HepG2 (cell line): ENCODE measurements around the gene AK2. TPM values are rescaled to one million over a fixed set of nuclear protein-coding genes. Genes with fewer than 3 reads are reported as not detected.

Experiments used
- ATAC-seq: fragments of 200-7000 bp; cut with Tn5 transposase; 3 replicates; pipeline ENCODE4 v1.9.1; 2020; ENCODE audit warnings: mild to moderate bottlenecking, moderate library complexity
- BruUV-seq: library from RNA; stranded (reverse); fragments of 400-500 nt; replicated peaks from 2 replicates; lab custom pipeline; 2021; lab: Mats Ljungman, UMichigan
- CTCF ChIA-PET: fragments of 300-600 bp; formaldehyde crosslinking; extraction: SDS; loops from one replicate; lab custom pipeline; 2021; ENCODE audit warnings: low total read pairs, inconsistent platforms, low intra/inter-chr PET ratio; lab: Yijun Ruan, JAX
- POLR2A ChIA-PET: fragments of 350-600 bp; sonication (Branson Sonifier 250); formaldehyde crosslinking; loops from one replicate; lab custom pipeline; 2020; ENCODE audit warnings: antibody characterized with exemption, inconsistent platforms; lab: Yijun Ruan, JAX
- DNase-seq: peaks from one replicate; pipeline ENCODE4 v3.0.0-alpha.2; 2015; ENCODE audit warnings: low spot score
- FAIRE-seq: peaks from 3 replicates; lab custom pipeline; 2011; peaks lifted over from hg19 to GRCh38; lab: Jason Lieb, UNC
- H2AFZ ChIP-seq: one replicate; pipeline ENCODE4 v1.6.1; 2011; ENCODE audit warnings: low read length, inconsistent platforms
- H3K27ac ChIP-seq: fragments of 300-600 bp; 3 replicates; pipeline ENCODE4 v1.8.0; 2011; ENCODE audit warnings: mixed run types, mild to moderate bottlenecking, mixed read lengths, low read length, inconsistent platforms; ENCODE audit not compliant: insufficient read depth; ENCODE audit errors: extremely low read length
- H3K27me3 ChIP-seq, 2 experiments: fragments of 200-600 bp in 1 of 2; 2 replicates in 1 of 2; 3 replicates in 1 of 2; pipeline versions ENCODE4 v1.6.0 to v1.8.0; 2011; ENCODE audit warnings: low read length in 2 of 2, mild to moderate bottlenecking in 2 of 2, moderate library complexity in 2 of 2, inconsistent platforms in 1 of 2; ENCODE audit not compliant: insufficient read depth in 2 of 2, control insufficient read depth in 1 of 2
- H3K36me3 ChIP-seq, 2 experiments: fragments of 200-600 bp in 1 of 2; replicated peaks in 1 of 2; 2 replicates in 1 of 2; 3 replicates in 1 of 2; pipeline versions ENCODE4 v1.5.1 to v1.8.0; 2011; ENCODE audit warnings: low read length in 2 of 2, inconsistent platforms in 1 of 2; ENCODE audit not compliant: insufficient read depth in 2 of 2, control insufficient read depth in 1 of 2
- H3K4me1 ChIP-seq: 2 replicates; pipeline ENCODE4 v1.5.1; 2012; ENCODE audit warnings: low read length, inconsistent platforms; ENCODE audit not compliant: insufficient read depth
- H3K4me2 ChIP-seq: 2 replicates; pipeline ENCODE4 v1.6.0; 2011; ENCODE audit warnings: low read depth, low read length, inconsistent platforms
- H3K4me3 ChIP-seq, 3 experiments: fragments of 200-600 bp in 1 of 3; sonication (generic), shearing (Covaris generic) in 1 of 3; replicated peaks in 1 of 3; 2 replicates each; pipeline ENCODE4 v1.5.1; 2011 to 2016; ENCODE audit warnings: low read length in 3 of 3, inconsistent platforms in 2 of 3, low read depth in 2 of 3, mild to moderate bottlenecking in 2 of 3, control low read depth in 1 of 3, mixed read lengths in 1 of 3; ENCODE audit not compliant: insufficient read depth in 1 of 3
- H3K79me2 ChIP-seq: one replicate; pipeline ENCODE4 v1.6.1; 2011; ENCODE audit warnings: low read length, inconsistent platforms; ENCODE audit not compliant: insufficient read depth
- H3K9ac ChIP-seq: 2 replicates; pipeline ENCODE4 v1.6.0; 2011; ENCODE audit warnings: mild to moderate bottlenecking, low read depth, low read length, inconsistent platforms; ENCODE audit not compliant: insufficient read depth
- H3K9me3 ChIP-seq: 2 replicates; pipeline ENCODE4 v1.5.1; 2012; ENCODE audit warnings: mild to moderate bottlenecking, low read length
- H4K20me1 ChIP-seq: 2 replicates; pipeline ENCODE4 v1.6.0; 2011; ENCODE audit warnings: inconsistent platforms, mild to moderate bottlenecking, low read length, moderate library complexity; ENCODE audit not compliant: insufficient read depth
- ARHGAP35 ChIP-seq: sonication (generic); formaldehyde crosslinking; IDR thresholded peaks from 2 replicates; pipeline ENCODE4 v1.9.0; 2022; ENCODE audit warnings: mild to moderate bottlenecking, inconsistent platforms, moderate library complexity, missing genetic modification reagents, borderline replicate concordance
- ARID4A ChIP-seq: sonication (generic); formaldehyde crosslinking; IDR thresholded peaks from 2 replicates; pipeline ENCODE4 v1.5.0; 2020; ENCODE audit warnings: mild to moderate bottlenecking, missing genetic modification reagents, borderline replicate concordance
- GABPB1 ChIP-seq: IDR thresholded peaks from 2 replicates; pipeline ENCODE4 v1.6.1; 2016; ENCODE audit warnings: mild to moderate bottlenecking, missing genetic modification reagents, moderate library complexity, missing compliant biosample characterization
- GATAD1 ChIP-seq: IDR thresholded peaks from 2 replicates; pipeline ENCODE4 v1.6.1; 2016; ENCODE audit warnings: missing genetic modification reagents, missing compliant biosample characterization
- HINFP ChIP-seq: sonication (generic); formaldehyde crosslinking; IDR thresholded peaks from 2 replicates; pipeline ENCODE4 v1.4.0; 2020; ENCODE audit warnings: low read depth, mild to moderate bottlenecking, missing genetic modification reagents
- HNRNPK ChIP-seq: fragments of 200-400 bp; formaldehyde crosslinking; IDR thresholded peaks from 2 replicates; pipeline ENCODE4 v1.6.1; 2018; ENCODE audit warnings: low read length, low read depth, moderate library complexity, mild to moderate bottlenecking; ENCODE audit not compliant: poor library complexity, severe bottlenecking
- HOXA9 ChIP-seq: sonication (generic); formaldehyde crosslinking; IDR thresholded peaks from 2 replicates; pipeline ENCODE4 v1.8.1; 2022; ENCODE audit warnings: missing genetic modification reagents, mild to moderate bottlenecking, moderate library complexity, borderline replicate concordance
- KDM6A ChIP-seq: IDR thresholded peaks from 2 replicates; pipeline ENCODE4 v1.6.1; 2016; ENCODE audit warnings: low read depth
- MIXL1 ChIP-seq: IDR thresholded peaks from 2 replicates; pipeline ENCODE4 v1.6.1; 2016
- NFE2L2 ChIP-seq: fragments of 150-350 bp; IDR thresholded peaks from 2 replicates; pipeline ENCODE4 v1.6.1; 2014; ENCODE audit warnings: low read length
- NFYB ChIP-seq: sonication (generic); formaldehyde crosslinking; IDR thresholded peaks from 2 replicates; pipeline ENCODE4 v1.4.0; 2020; ENCODE audit warnings: missing genetic modification reagents
- RAD51 ChIP-seq: fragments of 450-650 bp; IDR thresholded peaks from 2 replicates; pipeline ENCODE4 v1.6.1; 2016; ENCODE audit warnings: borderline replicate concordance
- RFX3 ChIP-seq: IDR thresholded peaks from 2 replicates; pipeline ENCODE4 v1.6.1; 2016; ENCODE audit warnings: missing biosample characterization, missing genetic modification reagents
- TAF1 ChIP-seq: sonication (generic); formaldehyde crosslinking; IDR thresholded peaks from 2 replicates; pipeline ENCODE4 v1.4.0; 2020; ENCODE audit warnings: missing genetic modification reagents
- TOE1 ChIP-seq: sonication (generic); formaldehyde crosslinking; IDR thresholded peaks from 2 replicates; pipeline ENCODE4 v1.4.0; 2020; ENCODE audit warnings: mild to moderate bottlenecking, missing genetic modification reagents
- XBP1 ChIP-seq: sonication (generic); formaldehyde crosslinking; IDR thresholded peaks from 2 replicates; pipeline ENCODE4 v1.5.0; 2020; ENCODE audit warnings: missing genetic modification reagents
- ZNF225 ChIP-seq: sonication (generic); formaldehyde crosslinking; IDR thresholded peaks from 2 replicates; pipeline ENCODE4 v1.4.0; 2020; ENCODE audit warnings: mild to moderate bottlenecking, missing genetic modification reagents
- ZNF264 ChIP-seq: sonication (generic); formaldehyde crosslinking; IDR thresholded peaks from 2 replicates; pipeline ENCODE4 v1.4.0; 2020; ENCODE audit warnings: missing genetic modification reagents
- ZNF678 ChIP-seq: sonication (generic); formaldehyde crosslinking; IDR thresholded peaks from 2 replicates; pipeline ENCODE4 v1.4.0; 2020; ENCODE audit warnings: mild to moderate bottlenecking, missing genetic modification reagents
- ZNF710 ChIP-seq: sonication (generic); formaldehyde crosslinking; IDR thresholded peaks from 2 replicates; pipeline ENCODE4 v1.5.0; 2020; ENCODE audit warnings: mild to moderate bottlenecking, missing genetic modification reagents, borderline replicate concordance
- WGBS: methylation state at CpG from one replicate; pipeline ENCODE4 v1.1.6; 2017; ENCODE audit warnings: low lambda C conversion rate; 5-methylcytosine and 5-hydroxymethylcytosine counted together
- in situ Hi-C: cut with HindIII; loops from 2 replicates; pipeline ENCODE4 v1.10.0; 2017; ENCODE audit warnings: low pct_unique_long_range_greater_than_20kb; ENCODE audit not compliant: extremely low pct_ligation_motif_present
- intact Hi-C: fragments of 100-400 bp; cut with micrococcal nuclease; formaldehyde crosslinking; loops from one replicate; pipeline ENCODE4 v1.10.0; 2022; ENCODE audit not compliant: unreplicated experiment
- polyA plus RNA-seq, 8 experiments: library from polyadenylated mRNA; depleted of rRNA in 3 of 8; stranded (reverse) in 7 of 8; unstranded in 1 of 8; fragments of >200 nt; fragmentation: Illumina TruSeq in 4 of 8; extraction: Trizol in 4 of 8; gene quantifications; 2 replicates each; pipeline versions ENCODE4 v1.2.1 to v1.2.3, GENCODE V29; 2011 to 2016; ENCODE audit warnings: low read depth in 4 of 8, missing spikeins in 1 of 8, mixed read lengths in 1 of 8; ENCODE audit not compliant: insufficient read depth in 1 of 8
- total RNA-seq, 5 experiments: library from RNA; depleted of rRNA; stranded (reverse); fragments of >200 nt; fragmentation: Illumina TruSeq; extraction: Trizol; gene quantifications; 2 replicates each; pipeline ENCODE4 v1.2.3, GENCODE V29; 2016; ENCODE audit warnings: low read depth in 1 of 5

The AK2 gene
- total and polyA plus RNA-seq, 2 of the 13 experiments (the other 11 are each of a cell fraction or from before 2014, with no cell fraction given), result 170 to 188 TPM

- H3K36me3 ChIP-seq, result no peaks in the 10 kb centered on the region
- WGBS, result 56% methylated on average over 3 of the region's 5 CpGs
- ATAC-seq (no peak), FAIRE-seq (no peak), DNase-seq (no peak)
- H3K79me2 ChIP-seq, result no peaks in the 10 kb centered on the region
- H3K27me3 ChIP-seq, result no peaks in the 10 kb centered on the region
- no peak overlapping the region for H3K4me3 ChIP-seq
- ChIA-PET CTCF (no interaction called here), POLR2A (interaction anchor here (1.2 kb wide), 1 partner anchor 26 kb away, joined by 3 read pairs; no protein-coding TSS in a partner anchor)
- no peaks in the 10 kb centered on the region for H4K20me1 ChIP-seq
- intact Hi-C loops, result no loop called here
- no peak overlapping the region for H3K4me2 ChIP-seq
- no peak overlapping the region for H3K27ac ChIP-seq
- H2AFZ ChIP-seq, result no peak overlapping the region
- H3K4me1 ChIP-seq, result peaks cover 15% of the 10 kb centered on the region
- no TSS peak for BruUV-seq
- TF ChIP-seq ZNF678 (no peak), ZNF710 (CRISPR knock-in tag) (no peak), ZNF264 (CRISPR knock-in tag) (no peak), NFE2L2 (no peak), ZNF225 (CRISPR knock-in tag) (no peak), RFX3 (CRISPR knock-in tag) (no peak), ARHGAP35 (CRISPR knock-in tag) (no peak), RAD51 (no peak), GABPB1 (CRISPR knock-in tag) (no peak), HNRNPK (no peak), GATAD1 (no peak), MIXL1 (CRISPR knock-in tag) (no peak), HINFP (CRISPR knock-in tag) (no peak), TAF1 (CRISPR knock-in tag) (no peak), HOXA9 (CRISPR knock-in tag) (no peak), XBP1 (CRISPR knock-in tag) (no peak), TOE1 (no peak), ARID4A (CRISPR knock-in tag) (no peak), NFYB (CRISPR knock-in tag) (no peak), KDM6A (CRISPR knock-in tag) (no peak)
- TF ChIP-seq, all 625 proteins: peak for 0
- no peaks in the 10 kb centered on the region for H3K9me3 ChIP-seq
- no peak overlapping the region for H3K9ac ChIP-seq
- in situ Hi-C loops, result no loop called here
Observed at GRCh38 chr1:32991386-32991785, 45.3 kb downstream of the AK2 start.
